SK-N-DZ (cell line): Measurements from ENCODE around the gene DGKH.
A peak's percentile ranks its signal among the peaks of the same experiment; 100 is the strongest.
"Not testable (repeated sequence)": the region's sequence is repeated elsewhere in the genome, so short reads cannot be mapped to it uniquely, and the experiment has no call there.

Source experiments
- DNase-seq: peaks from one replicate; pipeline ENCODE4 v3.0.0-alpha.2; 2015; ENCODE audit warnings: low spot score

DGKH gene

DNA sequence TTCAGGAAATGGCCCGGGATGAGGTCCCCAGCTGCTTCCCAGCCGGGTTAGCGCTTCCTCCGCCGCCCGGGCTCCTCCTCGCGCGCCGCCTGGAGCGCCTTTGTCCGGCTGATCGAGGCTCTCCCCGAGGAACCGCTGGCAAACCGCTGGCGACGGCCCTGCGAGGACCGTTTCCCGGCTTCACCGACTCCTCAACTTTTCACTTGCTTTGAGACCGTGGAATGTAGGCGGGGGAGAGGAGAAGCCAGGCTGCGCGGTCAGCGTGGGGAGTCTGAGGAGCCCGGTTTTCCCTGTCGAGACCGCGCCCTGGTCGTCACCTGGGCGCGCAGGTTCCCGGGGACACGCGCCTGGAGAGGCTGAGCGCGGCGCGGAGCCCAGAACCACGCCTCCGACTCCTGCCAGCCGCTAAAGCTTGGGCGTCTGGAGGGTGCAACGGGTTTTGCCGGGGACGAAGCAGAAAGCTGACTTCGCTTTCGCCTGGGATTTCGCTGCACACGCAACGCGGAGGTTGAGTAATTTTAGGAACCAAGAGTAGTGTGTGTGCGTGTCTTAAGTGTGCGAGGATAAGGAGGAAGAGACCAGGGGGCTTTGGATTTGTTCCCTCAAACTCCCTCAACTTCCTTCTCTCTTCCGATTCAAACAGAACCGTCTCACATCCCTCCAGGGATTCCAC lies 7.3 kb upstream of the DGKH start:
- DNase-seq: peak; percentile 59

DNA sequence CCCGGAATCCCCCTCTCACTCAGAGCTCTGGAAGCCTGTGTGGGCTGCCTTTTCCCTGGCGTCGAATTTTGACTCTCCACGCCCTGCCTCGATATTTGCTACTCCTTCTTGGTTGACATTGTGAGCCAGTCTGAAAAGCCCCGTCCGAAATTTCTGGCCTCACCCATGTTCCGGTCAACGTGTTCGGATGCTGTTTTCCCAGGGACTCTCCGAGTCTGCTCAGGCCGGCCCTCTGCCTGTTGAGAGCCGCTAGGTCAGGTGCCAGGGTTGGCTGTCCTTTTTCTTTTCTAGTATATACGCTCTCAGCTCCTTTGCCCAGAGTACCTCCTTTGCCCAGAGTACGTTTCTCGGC lies 6.8 kb upstream of the DGKH start:
- DNase-seq: peak; percentile 53

DNA sequence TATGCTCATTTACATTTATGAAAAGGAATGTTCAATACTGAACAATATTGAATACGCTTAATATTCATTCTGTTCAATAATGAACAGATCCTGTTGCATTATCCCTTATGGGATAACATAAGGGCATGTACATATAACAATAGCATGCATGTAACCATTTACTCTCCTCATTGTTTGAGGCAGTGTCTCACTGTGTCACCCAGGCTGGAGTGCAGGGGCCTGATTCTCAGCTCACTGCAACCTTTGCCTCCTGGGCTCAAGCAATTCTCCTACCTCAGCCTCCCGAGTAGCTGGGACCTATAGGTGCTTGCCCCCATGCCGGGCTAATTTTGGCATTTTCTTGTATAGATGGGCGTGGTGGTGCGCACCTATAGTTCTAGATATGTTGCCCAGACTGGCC lies 4.8 kb upstream of the DGKH start:
- DNase-seq: no peak

- no peak for DNase-seq
Observed at GRCh38 chr13:42046448-42046847, 2.0 kb upstream of the DGKH start.

GRCh38 chr13:42047561-42048341 lies 697 bp upstream of the DGKH start:
- DNase-seq: peak; percentile 46

GRCh38 chr13:42048684-42049453 lies 421 bp downstream of the DGKH start:
- DNase-seq: peak; percentile 76

DNA sequence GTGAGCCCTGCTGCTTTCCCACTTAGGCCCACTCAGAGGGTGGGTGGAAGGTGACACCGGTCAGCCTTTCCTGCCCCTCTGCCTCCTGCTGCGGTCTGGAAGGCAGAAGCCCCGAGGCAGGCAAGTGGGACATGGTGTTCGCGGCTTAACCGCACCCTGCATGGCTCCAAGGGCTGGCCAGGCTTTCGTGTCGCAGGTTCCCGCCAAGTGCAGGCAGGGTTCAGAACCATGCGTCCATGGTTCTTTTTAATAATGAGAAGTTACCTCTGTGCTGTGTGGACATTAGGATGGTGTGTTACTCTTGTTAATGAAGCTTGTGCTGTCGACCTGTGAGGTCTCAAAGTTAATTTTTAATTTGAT lies 986 bp downstream of the DGKH start:
- DNase-seq: no peak

DNA sequence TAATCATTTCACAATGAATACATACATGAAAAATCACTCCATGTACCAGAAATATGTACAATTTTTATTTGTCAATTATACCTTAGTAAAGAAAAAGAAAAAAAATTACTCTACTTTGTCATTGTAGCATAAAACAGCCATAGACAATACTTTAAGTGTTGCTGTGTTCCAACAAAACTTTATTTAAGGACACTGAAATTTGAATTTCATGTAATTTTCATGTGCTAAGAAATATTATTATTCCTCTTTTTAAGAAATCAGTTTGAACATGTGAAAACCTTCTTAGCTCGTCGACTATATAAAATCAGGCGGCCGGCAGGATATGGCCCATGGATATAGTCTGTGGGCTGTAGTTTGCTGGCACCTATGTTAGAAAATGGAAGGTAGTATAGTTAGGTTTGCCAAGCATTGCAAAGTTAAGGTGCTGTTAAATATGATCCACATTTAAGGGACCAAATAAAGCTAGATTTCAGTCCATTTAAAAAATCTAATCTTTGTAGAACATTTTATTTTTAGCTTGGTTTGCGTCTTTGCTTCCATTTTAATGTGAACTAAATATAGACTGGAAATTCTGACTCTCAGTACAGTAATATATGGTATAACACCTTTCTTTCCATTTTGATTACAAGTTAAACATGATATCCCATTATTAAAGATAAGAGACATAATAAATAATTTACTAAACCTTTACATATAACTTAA lies 6.5 kb downstream of the DGKH start:
- DNase-seq: no peak

DNA sequence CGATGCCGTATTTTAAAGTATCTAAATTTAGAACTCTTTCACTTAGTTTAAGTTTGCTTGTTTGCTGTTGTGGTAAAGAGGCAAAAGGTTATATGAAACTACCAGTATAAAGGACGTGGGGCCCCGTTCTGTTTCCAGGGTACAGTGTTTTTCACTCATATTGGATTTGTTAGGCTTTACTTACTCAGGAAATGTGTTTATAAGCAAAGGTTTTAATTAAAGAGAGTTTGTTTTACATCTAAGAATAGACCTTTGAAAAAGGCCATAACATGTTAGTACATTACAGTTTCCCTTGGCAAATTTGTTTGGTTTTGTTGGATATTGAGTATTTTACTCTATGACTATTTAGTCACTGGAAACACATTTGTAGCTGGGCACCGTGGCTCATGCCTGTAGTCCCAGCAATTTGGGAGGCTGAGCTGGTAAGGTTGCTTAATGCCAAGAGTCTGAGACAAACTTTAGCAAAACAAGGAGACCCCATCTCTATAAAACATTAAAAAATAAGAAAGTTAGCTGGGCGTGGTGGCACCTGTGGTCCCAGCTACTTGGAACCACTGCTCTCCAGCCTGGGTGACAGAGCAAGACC lies 7.1 kb downstream of the DGKH start:
- no peak for DNase-seq

GRCh38 chr13:42056146-42056545 lies 7.7 kb downstream of the DGKH start:
- DNase-seq: no peak

- no peak for DNase-seq
Observed at GRCh38 chr13:42056583-42056982, 8.1 kb downstream of the DGKH start.

DNA sequence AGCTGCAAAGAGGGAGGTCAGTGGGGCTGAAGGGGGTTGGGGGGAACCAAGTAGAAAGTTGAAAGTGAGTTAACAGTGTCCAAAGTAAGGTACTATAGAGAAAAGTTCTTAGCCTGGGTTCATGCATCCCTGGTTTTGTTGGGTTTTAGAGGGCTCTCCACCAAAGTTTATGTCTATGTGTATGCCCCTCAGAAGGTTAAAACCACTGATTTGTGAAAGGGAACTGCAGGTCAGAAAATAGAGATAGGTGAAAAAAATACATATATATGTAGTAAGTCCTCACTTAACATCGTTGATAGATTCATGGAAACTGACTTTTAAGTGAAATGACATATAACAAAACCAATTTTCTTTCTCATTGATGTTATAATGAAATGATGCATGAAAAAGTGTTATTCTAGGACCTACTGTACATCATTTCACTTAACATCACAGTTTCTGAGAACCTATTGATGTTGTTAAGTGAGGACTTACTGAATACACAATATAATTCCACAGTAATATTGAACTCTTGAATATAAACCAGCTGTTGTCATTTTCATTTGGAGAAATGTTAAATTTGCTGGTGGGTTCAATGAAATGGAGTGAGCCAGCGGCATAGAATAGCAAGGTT lies 9.6 kb downstream of the DGKH start:
- DNase-seq: no peak

GRCh38 chr13:42061943-42062342 lies 13.5 kb downstream of the DGKH start:
- DNase-seq: no peak

DNA sequence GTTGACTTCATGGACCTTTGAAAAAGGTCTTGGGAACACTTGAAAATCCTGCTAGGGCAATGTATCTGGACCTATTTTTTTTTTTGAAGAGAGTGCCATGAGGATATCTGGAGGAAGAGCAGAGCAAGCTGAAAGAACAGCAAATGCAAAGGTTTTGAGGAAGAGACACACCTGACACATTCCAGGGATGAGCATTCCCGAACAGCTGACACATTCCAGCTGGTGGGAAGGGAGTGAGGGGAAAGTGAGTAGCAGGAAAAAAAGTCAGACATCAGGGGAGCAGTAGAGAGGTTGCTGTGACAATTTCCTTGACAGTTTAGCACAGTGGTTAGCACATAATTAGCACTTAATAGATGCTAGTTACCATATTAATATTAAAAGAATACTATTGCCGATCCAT lies 14.7 kb downstream of the DGKH start:
- DNase-seq: no peak

GRCh38 chr13:42064259-42064658 lies 15.8 kb downstream of the DGKH start:
- DNase-seq: no peak

- no peak for DNase-seq
Observed at GRCh38 chr13:42064966-42065365, 16.5 kb downstream of the DGKH start.

DNA sequence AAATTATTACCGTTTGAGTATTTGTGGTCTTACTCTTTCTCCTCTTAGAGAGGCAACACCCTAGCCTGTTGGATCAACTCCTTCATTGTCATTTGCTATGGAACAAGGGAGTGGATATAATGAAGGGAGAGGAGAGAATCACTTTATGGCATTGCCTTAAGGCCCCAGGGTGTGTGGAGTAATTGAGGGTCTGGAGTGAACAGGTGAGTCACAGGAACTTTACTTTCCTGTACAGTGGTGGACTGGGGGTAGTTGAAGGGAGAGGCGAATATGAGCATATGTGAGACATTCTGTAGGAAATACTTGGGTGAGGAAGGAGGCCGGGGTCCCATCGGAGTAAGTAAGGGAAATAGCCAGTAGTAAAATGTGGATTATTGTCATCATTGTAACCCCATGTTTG lies 17.0 kb downstream of the DGKH start:
- no peak for DNase-seq

- DNase-seq: no peak
Observed at GRCh38 chr13:42066542-42066941, 18.1 kb downstream of the DGKH start.

DNA sequence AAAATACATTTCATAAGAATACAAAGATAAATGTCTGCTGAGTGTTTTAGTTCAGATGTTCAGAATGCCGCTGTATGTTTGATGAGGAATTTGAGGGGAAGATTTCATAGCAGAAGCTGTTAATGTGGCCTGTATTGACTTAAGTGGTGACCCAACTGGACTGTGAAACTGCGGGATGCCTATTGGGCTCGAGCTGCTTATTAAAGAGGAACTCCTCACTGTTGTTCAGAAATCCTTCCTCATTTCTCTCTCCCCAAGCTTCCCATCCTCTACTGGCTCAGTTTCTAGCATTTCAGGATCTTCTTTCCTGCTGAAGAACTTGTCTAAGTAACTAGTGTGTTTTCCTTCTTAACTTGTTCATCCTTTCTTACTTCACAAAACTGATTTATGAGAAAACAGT lies 20.4 kb downstream of the DGKH start:
- no peak for DNase-seq

- not testable (repeated sequence) for DNase-seq
Observed at GRCh38 chr13:42070599-42070998, 22.2 kb downstream of the DGKH start.

GRCh38 chr13:42071179-42071578 lies 22.7 kb downstream of the DGKH start:
- peak; percentile 26 for DNase-seq
